ENCODE measurements around the gene KLHL35.

KLHL35 gene, protein sequence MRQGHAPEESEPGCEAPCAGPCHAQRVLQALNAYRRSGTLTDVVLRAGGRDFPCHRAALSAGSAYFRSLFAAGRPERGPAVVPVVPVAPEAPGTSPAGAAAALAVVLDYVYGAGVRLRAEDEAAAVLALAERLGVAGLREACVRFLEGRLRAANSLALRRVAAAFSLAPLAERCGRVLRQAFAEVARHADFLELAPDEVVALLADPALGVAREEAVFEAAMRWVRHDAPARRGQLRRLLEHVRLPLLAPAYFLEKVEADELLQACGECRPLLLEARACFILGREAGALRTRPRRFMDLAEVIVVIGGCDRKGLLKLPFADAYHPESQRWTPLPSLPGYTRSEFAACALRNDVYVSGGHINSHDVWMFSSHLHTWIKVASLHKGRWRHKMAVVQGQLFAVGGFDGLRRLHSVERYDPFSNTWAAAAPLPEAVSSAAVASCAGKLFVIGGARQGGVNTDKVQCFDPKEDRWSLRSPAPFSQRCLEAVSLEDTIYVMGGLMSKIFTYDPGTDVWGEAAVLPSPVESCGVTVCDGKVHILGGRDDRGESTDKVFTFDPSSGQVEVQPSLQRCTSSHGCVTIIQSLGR

DNA sequence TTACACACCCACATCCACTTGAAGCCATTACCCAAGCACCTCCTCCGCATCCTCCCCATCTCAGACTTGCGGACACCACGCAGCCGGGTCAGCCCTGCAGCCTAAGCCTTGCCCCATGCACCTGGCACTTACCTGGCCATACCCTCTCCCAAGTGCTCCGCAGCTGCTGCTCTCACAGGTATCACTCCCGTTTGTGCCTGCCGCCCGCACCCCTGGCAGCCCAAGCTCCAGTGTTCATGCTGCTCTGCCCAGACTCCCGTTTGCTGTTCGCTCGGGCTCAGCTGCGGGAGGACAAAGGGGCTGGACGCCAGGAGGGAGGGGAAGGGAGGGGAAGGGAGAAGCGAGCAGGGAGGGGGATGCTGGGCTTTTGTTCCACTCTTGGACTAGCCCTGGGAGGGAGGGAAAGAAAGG lies at the start of gene KLHL35:
Gene KLHL35 (minus strand): TSS at position 293 of the 411 bp plus-strand sequence. CDS start 2,574 bp downstream, outside the sequence.
- DNase-seq (ENCODE audit: low read depth in 2 of 3, low spot score in 2 of 3): no peak

DNA sequence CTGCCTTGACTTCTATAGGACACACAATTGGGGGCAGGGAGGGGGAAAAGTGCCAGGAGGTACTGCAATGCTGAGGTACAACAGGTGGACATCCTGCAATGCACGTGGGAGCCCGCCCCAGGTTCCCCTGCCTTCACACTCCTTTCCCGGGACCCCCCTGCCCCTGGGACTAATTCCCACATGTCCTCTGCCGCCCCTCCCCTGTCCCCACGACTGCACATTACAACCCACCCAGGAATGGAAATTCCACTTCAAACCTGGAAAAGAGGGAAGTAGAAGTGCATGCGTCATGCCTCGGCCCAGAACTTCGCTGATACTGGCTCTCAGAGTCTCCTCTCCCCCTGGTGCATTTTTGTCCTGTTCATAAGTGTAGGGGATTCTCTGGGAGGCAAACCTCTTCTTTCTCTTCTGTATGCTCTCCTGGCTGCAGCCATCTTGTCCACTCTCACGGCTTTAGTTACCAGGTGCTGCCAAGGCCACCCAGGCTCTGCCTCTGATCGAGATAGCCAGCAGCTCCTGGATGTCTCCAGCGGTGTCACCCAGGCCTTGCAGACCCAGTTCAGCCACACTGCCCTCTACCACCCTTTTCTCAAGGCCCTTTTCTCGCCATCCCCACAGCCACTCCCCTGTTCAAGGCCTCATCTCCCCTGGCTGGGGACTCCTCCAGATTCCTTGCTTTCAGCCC lies 49.1 kb upstream of the KLHL35 start:
- DNase-seq (ENCODE audit: low read depth in 2 of 3, low spot score in 2 of 3): no peak

DNA sequence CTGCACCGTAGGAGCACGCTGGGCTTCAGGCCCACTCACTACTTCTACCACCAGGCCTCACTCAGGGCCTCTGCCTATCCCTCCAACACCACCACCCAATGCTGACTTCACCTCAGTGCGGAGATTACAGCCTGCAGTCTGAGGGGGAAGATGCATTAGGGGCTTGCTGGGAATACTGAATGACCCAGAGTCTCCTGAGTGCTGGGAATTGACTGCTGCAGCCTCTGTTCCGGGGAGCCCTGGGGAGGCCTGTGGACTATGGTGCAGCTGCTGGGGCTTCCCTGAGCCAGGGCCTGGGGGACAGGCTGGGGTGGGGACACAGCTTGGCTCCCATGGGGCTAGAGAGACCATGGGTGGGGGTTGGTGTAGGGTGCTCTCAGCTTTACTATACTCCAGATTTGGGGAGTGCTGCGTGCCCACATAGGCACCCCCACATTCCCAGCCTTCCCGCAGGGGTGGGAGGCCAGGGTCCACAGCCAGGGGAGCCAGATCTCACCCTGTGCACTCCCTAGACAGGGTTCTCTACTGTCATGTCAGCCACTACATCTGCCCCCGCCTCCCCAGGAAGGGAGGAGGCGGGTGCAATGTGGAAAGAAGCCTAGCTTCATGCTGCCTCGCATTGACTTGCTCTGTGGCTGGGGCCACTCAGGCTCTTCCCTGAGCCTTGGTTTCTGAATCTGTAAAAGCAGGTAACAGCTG lies 48.4 kb upstream of the KLHL35 start:
- no peak for DNase-seq (ENCODE audit: low read depth in 2 of 3, low spot score in 2 of 3)

DNA sequence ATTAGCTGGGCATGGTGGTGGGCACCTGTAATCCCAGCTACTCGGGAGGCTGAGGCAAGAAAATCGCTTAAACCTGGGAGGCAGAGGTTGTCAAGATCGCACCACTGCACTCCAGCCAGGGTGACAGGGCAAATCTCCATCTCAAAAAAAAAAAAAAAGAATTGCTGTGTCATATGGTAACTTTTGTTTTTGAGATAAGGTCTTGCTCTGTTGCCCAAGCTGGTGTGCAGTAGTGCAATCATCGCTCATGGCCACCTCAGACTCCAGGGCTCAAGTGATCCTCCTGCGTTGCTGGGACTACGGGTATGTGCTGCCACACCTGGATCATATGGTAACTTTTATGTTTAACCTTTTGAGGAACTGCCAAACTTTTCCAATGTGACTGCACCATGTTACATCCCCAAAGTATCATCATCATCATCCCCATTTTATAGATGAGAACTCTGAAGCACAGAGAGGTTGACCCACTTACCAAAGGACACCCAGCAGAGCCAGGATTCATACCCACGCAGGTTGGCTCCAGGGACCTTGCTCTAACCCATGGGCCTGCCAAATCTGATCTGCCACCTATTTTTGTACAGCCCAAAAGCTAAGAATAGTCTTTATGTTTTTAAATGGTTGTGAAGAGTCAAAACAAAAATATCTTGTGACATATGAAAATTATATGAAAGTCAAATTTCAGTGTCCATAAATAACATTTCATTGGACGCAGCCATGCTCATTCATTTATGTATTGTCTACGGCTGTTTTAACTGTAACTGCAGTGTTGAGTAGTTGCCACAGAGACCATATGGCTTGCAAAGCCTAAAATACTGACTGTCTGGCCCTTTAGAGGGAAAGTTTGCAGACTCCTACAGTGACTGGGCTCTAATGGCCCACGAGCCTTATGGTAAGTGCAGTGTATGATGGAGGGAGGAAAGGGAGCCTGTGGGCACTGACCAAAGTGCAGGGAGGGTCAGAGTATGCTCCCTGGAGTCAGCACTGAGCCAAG lies 47.5 kb upstream of the KLHL35 start:
- no peak for DNase-seq (ENCODE audit: low read depth in 2 of 3, low spot score in 2 of 3)

DNA sequence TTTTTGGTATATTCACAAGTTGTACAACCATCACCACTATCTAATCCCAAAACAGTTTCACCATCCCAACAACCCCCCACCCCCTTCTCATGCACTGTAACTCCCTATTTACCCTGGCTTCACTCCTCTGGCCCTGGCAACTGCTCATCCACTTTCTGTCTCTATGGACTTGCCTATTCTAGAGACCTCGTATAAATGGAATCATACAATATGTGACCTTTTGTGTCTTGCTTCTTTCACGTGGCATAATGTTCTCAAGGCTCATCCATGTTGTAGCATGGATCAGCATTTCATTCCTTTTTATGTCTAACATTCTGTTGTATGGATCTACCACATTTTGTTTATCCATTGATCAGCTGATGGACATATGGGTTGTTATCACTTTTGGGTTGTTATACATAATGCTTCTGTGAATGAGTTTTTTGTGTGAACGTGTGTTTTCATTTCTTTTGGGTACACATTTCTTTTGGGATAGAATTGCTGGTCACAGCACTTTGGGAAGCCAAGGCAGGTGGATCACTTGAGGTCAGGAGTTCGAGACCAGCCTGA lies 46.7 kb upstream of the KLHL35 start:
- no peak for DNase-seq (ENCODE audit: low read depth in 2 of 3, low spot score in 2 of 3)

DNA sequence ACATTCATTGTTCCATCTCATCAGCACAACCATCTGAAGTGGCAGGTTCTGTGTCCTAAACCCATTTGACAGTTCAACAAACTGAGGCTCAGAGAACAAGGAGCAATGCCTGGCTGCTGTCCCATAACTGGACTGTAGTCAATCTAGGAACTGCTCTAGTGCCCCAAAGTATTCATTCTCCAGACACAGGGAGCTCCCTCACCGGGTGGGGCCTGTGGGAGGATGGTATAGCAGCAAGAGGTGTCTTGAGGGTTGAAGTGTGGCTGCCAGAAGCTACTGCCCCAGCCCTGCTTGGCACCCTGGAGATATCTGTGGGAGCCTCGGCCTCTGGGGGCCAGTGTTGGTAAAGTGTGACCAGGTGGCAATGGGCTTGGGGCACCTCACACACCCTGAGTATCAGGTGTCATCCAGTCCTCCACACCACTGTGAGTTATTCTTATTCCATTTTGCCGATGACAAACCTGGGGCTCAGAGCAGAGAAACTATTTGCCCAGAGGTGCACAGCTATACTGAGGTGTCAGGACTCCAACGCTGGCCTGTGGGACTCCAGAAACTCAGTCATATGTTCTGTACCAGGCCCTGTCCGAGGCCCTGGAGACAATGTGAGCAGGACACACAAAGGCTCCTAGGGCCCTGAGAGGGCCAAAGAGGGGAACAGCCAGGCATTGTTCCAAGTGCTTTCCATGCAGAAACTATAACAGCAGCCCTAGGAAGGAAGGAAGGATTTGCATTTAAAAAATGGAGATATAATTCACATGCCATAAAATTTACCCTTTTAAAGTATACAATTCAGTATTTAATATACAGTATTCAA lies 46.0 kb upstream of the KLHL35 start:
- no peak for DNase-seq (ENCODE audit: low read depth in 2 of 3, low spot score in 2 of 3)

DNA sequence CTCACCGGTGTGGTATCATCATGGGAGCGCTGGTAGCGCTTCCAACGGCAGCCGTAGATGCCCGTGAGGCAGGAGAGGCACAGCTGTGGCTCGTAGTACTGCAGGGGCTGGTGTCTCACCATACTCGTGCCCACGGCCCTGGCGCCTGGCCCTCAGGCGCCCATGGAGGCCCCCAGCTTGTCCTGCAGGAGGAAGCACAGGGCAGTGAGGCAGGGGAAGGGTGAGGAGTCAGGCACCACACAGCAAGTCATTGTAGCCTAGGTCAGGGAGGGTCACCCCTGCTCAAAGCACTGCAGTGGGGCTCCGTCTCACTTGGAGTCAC lies 44.6 kb upstream of the KLHL35 start:
- DNase-seq (ENCODE audit: low read depth in 2 of 3, low spot score in 2 of 3): no peak

DNA sequence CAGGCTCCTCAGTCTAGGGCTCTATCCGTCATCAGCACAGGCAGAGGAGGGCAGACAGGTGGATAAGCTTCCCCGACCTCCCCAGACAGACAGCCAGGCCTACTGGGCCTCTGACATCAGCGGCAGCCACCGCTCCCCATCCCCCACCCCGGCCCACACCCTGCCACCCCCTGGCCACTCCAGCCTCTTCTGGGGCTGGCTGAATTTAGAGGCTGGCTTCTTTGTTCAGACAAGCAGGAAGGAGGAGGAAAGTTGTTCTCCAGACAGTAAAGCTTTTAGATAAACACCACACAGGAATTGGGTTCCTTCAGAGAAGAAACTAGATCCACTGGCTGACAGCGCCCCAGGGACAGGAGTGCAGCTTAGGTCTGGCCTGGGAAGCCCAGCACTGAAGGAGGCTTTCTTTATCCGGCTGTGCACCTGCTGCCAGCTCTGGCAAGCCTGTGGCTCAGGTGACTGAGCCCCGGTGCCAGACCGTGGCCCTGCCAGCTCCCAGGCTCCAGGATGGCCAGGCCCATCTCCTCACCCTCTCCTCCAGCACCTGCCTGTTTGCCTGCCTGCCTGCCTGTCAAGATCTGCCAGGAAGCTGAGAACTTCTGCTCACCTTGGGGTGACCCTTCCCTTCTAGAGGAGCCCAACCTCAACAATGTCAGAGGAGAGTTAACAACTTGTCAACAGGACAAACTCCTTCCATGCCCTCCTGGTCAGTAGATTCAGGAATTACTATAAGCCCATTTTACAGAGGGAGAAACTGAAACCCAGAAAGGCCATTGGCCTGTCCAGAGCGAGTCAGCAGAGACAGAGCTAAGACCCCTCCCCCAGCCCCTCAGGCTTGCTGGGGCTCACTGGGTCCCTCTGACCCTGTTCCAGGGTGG lies 44.0 kb upstream of the KLHL35 start:
- DNase-seq (ENCODE audit: low read depth in 2 of 3, low spot score in 2 of 3): no peak

DNA sequence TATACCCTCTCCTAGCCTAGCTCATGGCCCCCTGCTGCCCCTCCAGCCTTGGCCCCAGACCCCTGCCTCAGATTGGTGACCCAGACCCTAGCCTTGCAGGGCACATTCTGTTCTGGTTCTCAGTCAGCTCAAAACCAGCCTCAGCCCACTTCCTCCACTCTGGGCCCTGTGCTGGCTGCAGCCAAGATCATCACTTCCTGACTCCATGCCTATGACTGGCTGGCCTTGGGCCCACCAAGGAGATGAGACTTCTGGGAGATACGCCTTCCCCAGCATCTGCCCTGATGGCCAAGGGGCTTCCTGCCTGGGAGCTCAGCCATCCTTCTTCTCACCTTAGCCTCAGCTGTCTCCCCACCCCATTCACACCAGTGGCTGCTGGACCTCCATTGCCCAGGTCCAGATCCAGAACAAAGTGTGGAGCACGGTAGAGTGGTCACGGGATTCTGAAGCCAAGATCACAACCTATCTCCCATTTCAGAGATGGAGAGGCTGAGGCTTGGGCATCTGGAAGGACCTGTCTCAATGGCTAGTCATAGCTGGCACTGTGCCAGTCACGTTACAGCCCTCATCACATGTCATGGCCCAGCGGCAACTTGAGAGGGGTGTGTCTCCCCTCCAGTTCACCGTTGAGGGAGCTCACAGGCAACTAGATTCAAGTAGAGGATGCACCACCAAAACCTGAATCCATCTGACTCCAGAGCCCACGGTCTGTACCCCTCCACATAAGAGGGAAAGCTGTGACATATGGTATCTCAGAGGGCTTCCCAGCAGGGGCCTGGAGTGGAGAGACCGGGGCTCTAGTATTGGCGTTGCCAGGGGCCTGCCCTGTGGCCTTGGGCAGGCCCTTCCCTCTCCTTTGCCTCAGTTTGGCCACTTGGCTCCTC lies 43.0 kb upstream of the KLHL35 start:
- DNase-seq (ENCODE audit: low read depth in 2 of 3, low spot score in 2 of 3): peak in 1 of 3 experiments; percentile 3

DNA sequence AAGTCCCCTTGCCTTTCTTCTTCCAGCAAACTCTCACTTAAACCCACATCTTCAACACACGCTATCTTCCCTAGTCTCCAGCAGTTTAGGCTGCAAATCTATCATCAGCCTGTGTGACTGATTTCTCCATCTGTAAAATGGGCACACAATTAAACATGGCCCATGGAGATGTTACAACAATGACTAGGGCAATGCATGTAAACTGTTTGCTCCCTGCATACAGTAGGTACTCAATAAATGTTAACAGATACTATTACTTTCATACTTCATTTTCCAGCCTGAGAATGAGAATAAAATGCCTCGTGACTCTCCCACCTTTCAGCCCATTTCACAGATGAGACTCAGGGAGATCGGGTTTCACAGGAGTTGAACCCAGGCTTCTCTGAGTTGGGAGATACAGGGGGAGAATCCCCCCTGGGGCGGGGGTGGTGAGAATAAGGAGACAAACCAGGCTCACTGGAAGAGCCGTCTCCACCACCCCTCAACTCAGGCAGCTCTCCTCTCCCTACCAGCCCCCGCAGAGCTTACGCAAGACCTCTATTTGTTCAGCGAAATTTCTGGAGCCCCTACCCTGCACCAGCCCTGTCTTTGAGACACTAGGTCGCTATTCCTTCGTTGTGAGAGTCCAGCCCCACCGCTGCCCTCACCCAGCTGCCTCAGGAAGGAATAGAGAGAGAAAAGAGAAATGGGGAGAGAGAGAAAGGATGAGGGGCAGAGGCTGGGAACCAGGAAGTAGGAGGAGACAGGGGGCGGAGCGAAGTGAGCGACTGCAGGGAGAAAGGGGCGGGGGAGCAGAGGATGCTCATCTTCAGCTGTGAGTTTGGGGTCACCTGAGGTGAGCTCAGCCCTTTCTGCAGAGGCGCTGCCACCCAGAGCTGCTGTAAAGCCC lies 42.1 kb upstream of the KLHL35 start:
- peak; percentile 12 to 23 (median 18) for DNase-seq (ENCODE audit: low read depth in 2 of 3, low spot score in 2 of 3)

DNA sequence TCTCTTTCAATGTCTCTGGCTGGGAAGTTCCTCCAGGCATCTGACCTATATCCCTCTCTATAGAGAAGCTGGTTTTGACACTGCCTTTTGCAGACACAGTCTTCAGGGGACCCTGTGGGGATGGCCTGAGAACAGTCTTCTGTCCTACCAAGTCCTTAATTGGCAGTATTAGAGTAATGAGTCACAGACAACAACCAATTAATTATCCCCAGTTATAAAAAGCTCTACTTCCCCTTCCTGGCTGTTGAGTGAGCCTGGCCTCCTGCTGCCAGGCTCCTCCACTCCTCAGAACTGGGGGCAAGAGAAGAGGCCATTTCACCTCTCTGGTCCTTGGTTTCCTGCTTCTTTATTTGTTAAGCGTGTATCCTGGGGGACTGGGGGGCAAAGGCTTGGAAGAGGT lies 41.2 kb upstream of the KLHL35 start:
- DNase-seq (ENCODE audit: low read depth in 2 of 3, low spot score in 2 of 3): no peak

DNA sequence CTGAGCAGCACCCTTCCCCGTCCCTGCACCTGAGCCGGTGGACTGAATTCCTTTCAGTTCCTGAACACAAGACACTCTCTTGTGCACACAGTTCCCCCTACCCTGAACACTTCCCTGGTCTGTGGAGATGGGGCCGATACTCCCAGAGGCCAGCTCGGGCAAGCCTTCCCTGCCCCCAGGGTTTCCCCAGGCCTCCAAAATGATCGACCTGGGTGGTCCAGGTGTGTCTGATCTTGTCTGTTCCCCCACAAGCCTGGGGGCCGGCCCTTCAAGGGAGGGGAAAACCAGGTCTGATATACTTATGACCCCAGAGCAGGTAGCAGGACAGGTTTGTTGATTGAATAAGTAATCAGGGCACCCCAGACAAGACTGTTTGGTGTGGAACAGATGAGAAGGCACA lies 40.7 kb upstream of the KLHL35 start:
- no peak for DNase-seq (ENCODE audit: low read depth in 2 of 3, low spot score in 2 of 3)

DNA sequence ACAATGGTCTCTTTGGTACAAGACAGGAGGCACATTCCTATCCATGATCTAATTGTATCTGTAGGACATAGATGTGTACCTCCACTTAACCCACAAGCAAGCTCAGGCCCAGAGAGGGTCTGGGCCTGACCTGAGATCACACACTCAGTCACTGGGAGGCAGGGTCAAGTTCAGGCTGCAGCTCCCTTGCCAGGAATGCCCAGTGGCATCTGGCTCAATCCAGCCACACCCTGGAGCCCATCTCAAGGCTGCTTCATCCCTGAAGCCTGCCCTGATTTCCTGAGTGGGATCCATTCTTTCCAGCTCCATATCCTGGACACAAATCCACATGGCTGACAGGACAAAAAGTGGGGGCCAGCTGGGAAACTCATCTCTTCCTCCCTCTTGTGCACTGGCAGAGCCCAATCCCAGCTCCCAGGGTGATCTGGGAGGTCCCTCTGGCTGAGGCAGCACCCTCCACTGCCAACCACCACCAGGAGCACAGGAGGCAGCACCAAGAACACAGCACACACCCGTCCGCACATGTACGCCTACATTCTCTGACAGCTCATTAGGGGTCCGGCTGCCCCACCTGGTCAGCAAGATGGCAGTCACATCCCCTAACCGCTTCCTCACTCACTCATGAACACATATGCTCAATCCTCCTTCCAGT lies 39.2 kb upstream of the KLHL35 start:
- no peak for DNase-seq (ENCODE audit: low read depth in 2 of 3, low spot score in 2 of 3)

DNA sequence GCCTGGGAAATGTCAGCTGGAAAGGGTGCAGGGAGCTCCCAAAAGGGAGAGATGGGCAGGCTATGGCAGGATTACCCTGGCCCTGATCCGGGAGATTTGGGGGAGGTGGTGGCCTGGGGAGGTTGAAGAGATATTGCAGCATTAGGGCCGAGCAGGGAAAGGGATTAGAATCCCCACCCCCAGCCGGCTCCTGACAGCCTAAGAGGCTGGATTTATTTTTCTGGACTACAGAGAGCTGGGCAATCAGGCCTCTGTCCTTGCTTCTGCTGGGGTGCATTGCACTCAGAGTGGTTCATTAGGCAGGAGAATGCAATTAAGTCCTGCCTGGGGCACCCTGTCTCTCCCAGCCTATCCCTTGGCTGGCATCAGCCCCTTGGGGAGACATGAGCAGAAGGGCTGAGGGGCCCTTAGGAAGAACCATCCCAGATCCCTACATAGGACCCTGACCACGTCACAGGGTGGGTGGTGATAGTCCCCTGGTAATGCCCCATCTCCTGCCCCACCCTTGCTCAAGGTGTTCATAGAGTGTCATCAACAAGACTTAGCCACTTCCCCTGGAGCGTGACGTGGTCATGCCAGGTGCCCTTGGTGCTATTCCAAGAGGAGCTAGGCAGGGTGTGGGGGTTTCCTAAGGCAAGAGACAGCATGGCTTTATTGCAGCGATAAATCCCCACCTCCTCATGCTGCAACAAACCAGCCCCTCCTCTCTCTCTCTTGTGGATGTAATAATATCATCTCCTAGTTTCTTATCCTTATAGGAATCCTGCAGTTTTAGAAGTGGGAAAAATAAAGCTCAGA lies 38.4 kb upstream of the KLHL35 start:
- DNase-seq (ENCODE audit: low read depth in 2 of 3, low spot score in 2 of 3): no peak

DNA sequence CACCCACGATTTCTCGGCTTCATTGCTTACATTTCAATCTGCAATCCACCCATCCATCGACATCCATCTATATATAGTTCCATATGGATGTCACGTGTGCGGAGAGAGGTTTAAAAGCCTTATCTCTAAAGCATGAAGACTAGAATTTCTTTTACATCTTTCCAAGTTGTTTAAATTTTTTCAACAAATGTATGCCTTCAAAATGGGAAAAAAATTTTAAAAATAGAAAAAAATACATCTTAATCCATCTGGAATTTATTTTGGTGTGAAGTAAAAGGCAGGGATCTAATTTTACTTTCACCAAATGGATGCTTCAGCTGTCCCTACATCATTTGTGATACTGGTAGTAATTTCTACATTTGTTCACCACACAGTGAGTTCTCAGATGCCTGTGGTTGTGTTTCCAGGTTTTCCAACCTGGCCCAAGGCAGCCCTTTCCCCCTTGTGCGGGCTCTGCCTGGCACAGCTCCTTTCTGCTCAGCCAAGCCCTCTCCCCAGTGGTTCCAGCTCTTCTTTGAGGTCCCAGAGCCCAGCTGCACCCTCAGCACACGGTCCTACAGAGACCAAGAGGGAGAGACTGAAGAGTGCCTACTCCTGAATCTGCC lies 37.6 kb upstream of the KLHL35 start:
- no peak for DNase-seq (ENCODE audit: low read depth in 2 of 3, low spot score in 2 of 3)

All from activated CD8-positive, alpha-beta memory T cell treated with anti-CD3 and anti-CD28 coated beads for 48 hours (primary cell).